Measurements from ENCODE around the gene BAZ1B. TPM values are rescaled to one million over a fixed set of nuclear protein-coding genes. Genes with fewer than 3 reads are reported as not detected.
A peak's percentile ranks its signal among the peaks of the same experiment; 100 is the strongest.

Gene BAZ1B
- total RNA-seq, 1 donor from 2014 or later, result 62.4 TPM

GRCh38 chr7:73452999-73453635 is 69.0 kb downstream of the BAZ1B start:
- DNase-seq (ENCODE audit: low spot score in 2 of 2) (no peak), FAIRE-seq (no peak)

GRCh38 chr7:73451780-73452398 is 70.2 kb downstream of the BAZ1B start:
- FAIRE-seq, result no peak

GRCh38 chr7:73449422-73449821 is 72.7 kb downstream of the BAZ1B start:
- no peak for FAIRE-seq
- DNase-seq (ENCODE audit: low spot score in 2 of 2), result no peak

More at GRCh38 chr7:73451780-73452398, 70.2 kb downstream of the BAZ1B start:
- DNase-seq (ENCODE audit: low spot score in 2 of 2), result peak in 1 of 2 donors; percentile 63

GRCh38 chr7:73448609-73449008 is 73.5 kb downstream of the BAZ1B start:
- no peak for FAIRE-seq
- DNase-seq (ENCODE audit: low spot score in 2 of 2), result no peak

GRCh38 chr7:73447121-73447733 is 74.9 kb downstream of the BAZ1B start:
- FAIRE-seq (no peak), DNase-seq (ENCODE audit: low spot score in 2 of 2) (no peak)

GRCh38 chr7:73446682-73447081 is 75.4 kb downstream of the BAZ1B start:
- DNase-seq (ENCODE audit: low spot score in 2 of 2) (no peak), FAIRE-seq (no peak)

- FAIRE-seq, result no peak
These were observed 78.4 kb downstream of the BAZ1B start for GRCh38 chr7:73443548-73444255.

GRCh38 chr7:73442903-73443500 is 79.1 kb downstream of the BAZ1B start:
- no peak for FAIRE-seq
- DNase-seq (ENCODE audit: low spot score in 2 of 2), result no peak

More at GRCh38 chr7:73443548-73444255, 78.4 kb downstream of the BAZ1B start:
- DNase-seq (ENCODE audit: low spot score in 2 of 2), result no peak

GRCh38 chr7:73442222-73442902 is 79.7 kb downstream of the BAZ1B start:
- FAIRE-seq (no peak), DNase-seq (ENCODE audit: low spot score in 2 of 2) (no peak)

GRCh38 chr7:73439410-73439704 is 82.7 kb downstream of the BAZ1B start:
- no peak for FAIRE-seq
- no peak for DNase-seq (ENCODE audit: low spot score in 2 of 2)

GRCh38 chr7:73438547-73439409 is 83.3 kb downstream of the BAZ1B start:
- FAIRE-seq (no peak), DNase-seq (ENCODE audit: low spot score in 2 of 2) (no peak)

- no peak for DNase-seq (ENCODE audit: low spot score in 2 of 2)
These were observed 84.3 kb downstream of the BAZ1B start for GRCh38 chr7:73437621-73438416.

GRCh38 chr7:73437091-73437490 is 85.0 kb downstream of the BAZ1B start:
- FAIRE-seq (no peak), DNase-seq (ENCODE audit: low spot score in 2 of 2) (no peak)

More at GRCh38 chr7:73437621-73438416, 84.3 kb downstream of the BAZ1B start:
- FAIRE-seq, result no peak

- FAIRE-seq (no peak), DNase-seq (ENCODE audit: low spot score in 2 of 2) (no peak)
These were observed 85.8 kb downstream of the BAZ1B start for GRCh38 chr7:73436031-73436929.

GRCh38 chr7:73435471-73436009 is 86.6 kb downstream of the BAZ1B start:
- DNase-seq (ENCODE audit: low spot score in 2 of 2) (no peak), FAIRE-seq (no peak)

GRCh38 chr7:73434701-73435069 is 87.4 kb downstream of the BAZ1B start:
- DNase-seq (ENCODE audit: low spot score in 2 of 2) (no peak), FAIRE-seq (no peak)

- FAIRE-seq (no peak), DNase-seq (ENCODE audit: low spot score in 2 of 2) (no peak)
These were observed 88.0 kb downstream of the BAZ1B start for GRCh38 chr7:73433924-73434700.

All from frontal cortex (tissue), 4 donors.